Endothelial cell of umbilical vein (primary cell): ENCODE results near the gene HCST. TPM values are rescaled to one million over a fixed set of nuclear protein-coding genes. Genes with fewer than 3 reads are reported as not detected.

Experiments used
- BruUV-seq: library from RNA; stranded (reverse); fragments of 400-500 nt; replicated peaks from 2 replicates; lab custom pipeline; 2021; lab: Mats Ljungman, UMichigan
- CTCF ChIA-PET: fragments of 300-600, 350-600 bp; sonication (Branson Sonifier 250); formaldehyde crosslinking; loops from one replicate; lab custom pipeline; 2021; ENCODE audit warnings: antibody characterized with exemption, inconsistent platforms; lab: Charles Lee
- POLR2A ChIA-PET: fragments of 300-600, 350-600 bp; sonication (Branson Sonifier 250); formaldehyde crosslinking; loops from one replicate; lab custom pipeline; 2021; ENCODE audit warnings: antibody characterized with exemption, inconsistent platforms; lab: Charles Lee
- DNase-seq: peaks from one replicate; pipeline ENCODE4 v3.0.0-alpha.2; 2011; ENCODE audit warnings: low read depth, low spot score
- FAIRE-seq: peaks from 2 replicates; lab custom pipeline; 2011; peaks lifted over from hg19 to GRCh38; lab: Jason Lieb, UNC
- H2AFZ ChIP-seq: 2 replicates; pipeline ENCODE4 v1.6.0; 2012; ENCODE audit warnings: low read depth, low read length, control low read depth, inconsistent platforms
- H3K27ac ChIP-seq: 2 replicates; pipeline ENCODE4 v1.5.1; 2011; ENCODE audit warnings: low read depth, mild to moderate bottlenecking, control low read depth, low read length, moderate library complexity; ENCODE audit not compliant: insufficient read depth
- H3K27me3 ChIP-seq, 2 experiments: 2 replicates each; pipeline versions ENCODE4 v1.6.0 to v1.6.1; 2011; ENCODE audit warnings: low read length in 2 of 2, mixed read lengths in 1 of 2; ENCODE audit not compliant: control insufficient read depth in 2 of 2, insufficient read depth in 2 of 2
- H3K36me3 ChIP-seq, 2 experiments: 2 replicates in 1 of 2; 3 replicates in 1 of 2; pipeline ENCODE4 v1.5.1; 2011; ENCODE audit warnings: low read length in 2 of 2, mild to moderate bottlenecking in 1 of 2, moderate library complexity in 1 of 2; ENCODE audit not compliant: control insufficient read depth in 2 of 2, insufficient read depth in 2 of 2; ENCODE audit errors: extremely low read depth in 1 of 2
- H3K4me1 ChIP-seq: 3 replicates; pipeline ENCODE4 v1.5.1; 2011; ENCODE audit warnings: mild to moderate bottlenecking, low read length; ENCODE audit not compliant: control insufficient read depth, insufficient read depth; ENCODE audit errors: extremely low read depth
- H3K4me2 ChIP-seq: 2 replicates; pipeline ENCODE4 v1.6.1; 2011; ENCODE audit warnings: low read length, control low read depth, mixed read lengths; ENCODE audit not compliant: insufficient read depth
- H3K4me3 ChIP-seq, 3 experiments: fragments of 200-600 bp in 1 of 3; sonication (generic), shearing (Covaris generic) in 1 of 3; replicated peaks in 1 of 3; 2 replicates each; pipeline ENCODE4 v1.5.1; 2011 to 2016; ENCODE audit warnings: control low read depth in 3 of 3, low read length in 3 of 3, mild to moderate bottlenecking in 2 of 3, inconsistent platforms in 1 of 3, low read depth in 1 of 3, moderate library complexity in 1 of 3; ENCODE audit not compliant: insufficient read depth in 1 of 3
- H3K79me2 ChIP-seq: 2 replicates; pipeline ENCODE4 v1.6.0; 2012; ENCODE audit warnings: low read length, inconsistent platforms; ENCODE audit not compliant: control insufficient read depth, insufficient read depth
- H3K9ac ChIP-seq: replicated peaks from 2 replicates; pipeline ENCODE3; 2011; ENCODE audit warnings: low read length, control low read depth; ENCODE audit not compliant: insufficient read depth; ENCODE audit errors: extremely low read depth
- H3K9me1 ChIP-seq: replicated peaks from 3 replicates; pipeline ENCODE4 v1.6.0; 2011; ENCODE audit warnings: mild to moderate bottlenecking, low read length; ENCODE audit not compliant: control insufficient read depth, insufficient read depth; ENCODE audit errors: extremely low read depth
- H3K9me3 ChIP-seq: replicated peaks from 2 replicates; pipeline ENCODE4 v1.5.1; 2012; ENCODE audit warnings: low read length, inconsistent platforms; ENCODE audit not compliant: control insufficient read depth, insufficient read depth
- H4K20me1 ChIP-seq: replicated peaks from 2 replicates; pipeline ENCODE3; 2011; ENCODE audit warnings: mild to moderate bottlenecking, low read length; ENCODE audit not compliant: control insufficient read depth, insufficient read depth; ENCODE audit errors: extremely low read depth
- CTCF ChIP-seq, 2 donors: IDR thresholded peaks; 1 replicate in 1 of 2; 2 replicates in 1 of 2; pipeline ENCODE4 v1.5.1; 2011; ENCODE audit warnings: low read length in 2 of 2, mild to moderate bottlenecking in 2 of 2, moderate library complexity in 2 of 2, control low read depth in 1 of 2, inconsistent platforms in 1 of 2, low read depth in 1 of 2; ENCODE audit not compliant: insufficient read depth in 1 of 2; ENCODE audit errors: extremely low read depth in 1 of 2
- EZH2 ChIP-seq: IDR thresholded peaks from 2 replicates; pipeline ENCODE4 v1.6.1; 2012; ENCODE audit warnings: borderline replicate concordance, low read depth, mild to moderate bottlenecking, moderate library complexity, low read length, inconsistent platforms; ENCODE audit not compliant: severe bottlenecking
- FOS ChIP-seq: IDR thresholded peaks from 2 replicates; pipeline ENCODE4 v1.6.1; 2011; ENCODE audit warnings: mild to moderate bottlenecking, low read length, moderate library complexity, borderline replicate concordance; ENCODE audit not compliant: insufficient read depth
- GATA2 ChIP-seq: IDR thresholded peaks from 2 replicates; pipeline ENCODE4 v1.7.0; 2011; ENCODE audit warnings: low read depth, mild to moderate bottlenecking, moderate library complexity, mixed read lengths, low read length; ENCODE audit not compliant: insufficient read length, insufficient read depth
- JUN ChIP-seq: IDR thresholded peaks from 2 replicates; pipeline ENCODE4 v1.6.1; 2011; ENCODE audit warnings: borderline replicate concordance, low read depth; ENCODE audit not compliant: insufficient read length, insufficient read depth
- MAX ChIP-seq: IDR thresholded peaks from 2 replicates; pipeline ENCODE4 v1.6.1; 2011; ENCODE audit not compliant: insufficient read depth, insufficient read length
- MYC ChIP-seq: IDR thresholded peaks from one replicate; pipeline ENCODE4 v1.6.1; 2011; ENCODE audit warnings: mild to moderate bottlenecking, low read depth, low read length
- POLR2A ChIP-seq: IDR thresholded peaks from 2 replicates; pipeline ENCODE4 v1.6.1; 2012; ENCODE audit warnings: low read depth, mild to moderate bottlenecking, control low read depth, low read length
- POLR2AphosphoS5 ChIP-seq: IDR thresholded peaks from 2 replicates; pipeline ENCODE4 v1.6.1; 2012; ENCODE audit warnings: low read depth, mild to moderate bottlenecking, control low read depth, low read length, moderate library complexity; ENCODE audit not compliant: insufficient read depth
- dilution Hi-C: fragments of 300-500 bp; cut with MboI; formaldehyde crosslinking; loops from one replicate; pipeline ENCODE4 v1.15.0; 2019; ENCODE audit warnings: low sequenced_read_pairs; ENCODE audit not compliant: extremely low pct_ligation_motif_present
- intact Hi-C: fragments of 100-400 bp; cut with micrococcal nuclease; formaldehyde crosslinking; loops from one replicate; pipeline ENCODE4 v1.10.0; 2022
- polyA plus RNA-seq, 4 experiments: library from polyadenylated mRNA; depleted of rRNA in 3 of 4; stranded (reverse) in 3 of 4; unstranded in 1 of 4; fragments of >200 nt; gene quantifications; 2 replicates each; pipeline versions ENCODE4 v1.2.1 to v1.2.3, GENCODE V29; 2011 to 2012; ENCODE audit warnings: missing spikeins in 1 of 4
- total RNA-seq: library from RNA; stranded (reverse); gene quantifications from 2 replicates; pipeline ENCODE4 v1.2.3, GENCODE V29; 2021

The HCST gene
- total and polyA plus RNA-seq, 2 donors (not counting 3 experiments of a cell fraction or from before 2014, with no cell fraction given), result not detected

- TF ChIP-seq POLR2AphosphoS5 (no peak), EZH2 (no peak), FOS (no peak)
- Histone ChIP-seq H3K9ac (no peak overlapping the region), H3K27ac (no peak overlapping the region), H3K4me3 (no peak overlapping the region), H2AFZ (no peak overlapping the region), H3K79me2 (no peaks in the 10 kb centered on the region), H3K36me3 (no peaks in the 10 kb centered on the region), H3K9me3 (no peaks in the 10 kb centered on the region), H3K4me1 (no peaks in the 10 kb centered on the region), H4K20me1 (no peaks in the 10 kb centered on the region), H3K27me3 (no peaks in the 10 kb centered on the region), H3K4me2 (no peak overlapping the region), H3K9me1 (no peaks in the 10 kb centered on the region)
- intact Hi-C loops, result no loop called here
- FAIRE-seq, result no peak
- ChIA-PET CTCF (no interaction called here), POLR2A (no interaction called here)
- dilution Hi-C loops, result no loop called here
- BruUV-seq, result no TSS peak
- DNase-seq, result no peak
Measured at GRCh38 chr19:35911173-35911572, 8.8 kb downstream of the HCST start.

GRCh38 chr19:35911790-35912189 lies 9.5 kb downstream of the HCST start:
- H3K4me1 ChIP-seq, result no peaks in the 10 kb centered on the region
- H2AFZ ChIP-seq, result no peak overlapping the region
- DNase-seq, result no peak
- CTCF ChIA-PET, result no interaction called here
- no peaks in the 10 kb centered on the region for H3K27me3 ChIP-seq
- H3K36me3 ChIP-seq, result no peaks in the 10 kb centered on the region
- no peak overlapping the region for H3K4me3 ChIP-seq
- intact Hi-C loops (no loop called here), dilution Hi-C loops (no loop called here)
- H4K20me1 ChIP-seq, result no peaks in the 10 kb centered on the region
- no peaks in the 10 kb centered on the region for H3K79me2 ChIP-seq
- POLR2A ChIA-PET, result no interaction called here
- no TSS peak for BruUV-seq
- H3K27ac ChIP-seq, result no peak overlapping the region
- no peak for TF ChIP-seq JUN
- no peak for TF ChIP-seq MAX
- TF ChIP-seq GATA2, result no peak
- TF ChIP-seq POLR2A, result no peak
- no peak for TF ChIP-seq POLR2AphosphoS5
- TF ChIP-seq EZH2, result no peak
- TF ChIP-seq MYC, result no peak
- TF ChIP-seq FOS, result no peak
- TF ChIP-seq CTCF (IDR thresholded peaks at IDR 0.05; ENCODE audit: extremely low read depth in 1 of 2, insufficient read depth in 1 of 2, low read depth in 1 of 2, low read length in 2 of 2), result no peak
- no peaks in the 10 kb centered on the region for H3K9me1 ChIP-seq
- no peak overlapping the region for H3K9ac ChIP-seq
- no peak overlapping the region for H3K4me2 ChIP-seq
- H3K9me3 ChIP-seq, result no peaks in the 10 kb centered on the region
- FAIRE-seq, result no peak
